ENCODE measurements around the gene ZNF638.

DNA sequence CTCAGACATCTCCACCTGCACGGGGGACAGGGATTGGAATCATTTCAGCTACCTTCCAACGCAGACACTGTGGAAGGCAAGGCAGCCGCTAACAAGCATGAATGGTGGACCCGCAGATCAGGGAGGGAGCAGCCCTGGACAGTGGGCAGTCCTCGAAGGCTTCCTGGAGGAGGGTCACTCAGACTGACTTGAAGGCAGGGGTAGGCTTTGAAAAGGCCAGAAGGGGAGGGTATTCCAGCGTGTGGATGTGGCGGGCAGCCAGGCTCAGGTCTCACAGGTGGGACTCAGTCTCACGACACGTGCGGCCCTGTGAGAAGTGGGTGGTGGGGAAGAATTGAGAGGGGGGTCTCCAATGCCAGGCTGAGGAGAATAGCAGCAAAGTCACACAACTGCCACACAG lies 151.7 kb downstream of the ZNF638 start:
- TF ChIP-seq ZNF274 (IDR thresholded peaks at IDR 0.05; ENCODE audit: low read depth, low read length) (no peak), SUZ12 (IDR thresholded peaks at IDR 0.05; ENCODE audit: extremely low read depth, insufficient read depth, insufficient read length) (no peak)

Data from NT2/D1 (cell line).